Thyroid gland (tissue), 4 donors: ENCODE data around the gene REXO2.

Experiments
- CTCF ChIP-seq, 6 experiments: fragments of 200-600 bp in 3 of 6; fragments of 450-650 bp in 3 of 6; sonication (generic) in 3 of 6; IDR thresholded peaks; one replicate each; pipeline ENCODE4 v1.5.1; 2016 to 2019; ENCODE audit warnings: antibody characterized with exemption in 6 of 6, mild to moderate bottlenecking in 2 of 6, inconsistent platforms in 1 of 6, moderate library complexity in 1 of 6
- POLR2A ChIP-seq, 2 donors: fragments of 450-650 bp; IDR thresholded peaks; one replicate each; pipeline ENCODE4 v1.6.1; 2017; ENCODE audit warnings: antibody characterized with exemption in 2 of 2, mild to moderate bottlenecking in 2 of 2, moderate library complexity in 1 of 2

GRCh38 chr11:114413958-114414357 lies 25.3 kb upstream of the REXO2 start:
- TF ChIP-seq CTCF (IDR thresholded peaks at IDR 0.05) (no peak), POLR2A (IDR thresholded peaks at IDR 0.05) (no peak)
